ENCODE results near the gene WWOX.
"Not testable (repeated sequence)": the region's sequence is repeated elsewhere in the genome, so short reads cannot be mapped to it uniquely, and the experiment has no call there.

The WWOX gene

GRCh38 chr16:79011282-79011681, 911.8 kb downstream of the WWOX start:
- DNase-seq = no peak

GRCh38 chr16:79012671-79013434, 913.4 kb downstream of the WWOX start:
- DNase-seq = no peak

GRCh38 chr16:79013930-79014660, 914.6 kb downstream of the WWOX start:
- no peak for DNase-seq

GRCh38 chr16:79018650-79019429, 919.4 kb downstream of the WWOX start:
- no peak for DNase-seq

- DNase-seq = no peak
Measured at GRCh38 chr16:79019431-79019830, 920.0 kb downstream of the WWOX start.

GRCh38 chr16:79021991-79022630, 922.7 kb downstream of the WWOX start:
- DNase-seq = no peak

GRCh38 chr16:79026117-79026516, 926.7 kb downstream of the WWOX start:
- DNase-seq = no peak

GRCh38 chr16:79036541-79036940, 937.1 kb downstream of the WWOX start:
- DNase-seq = no peak

GRCh38 chr16:79037521-79038373, 938.3 kb downstream of the WWOX start:
- no peak for DNase-seq

- no peak for DNase-seq
Measured at GRCh38 chr16:79041206-79041605, 941.8 kb downstream of the WWOX start.

- DNase-seq = no peak
Measured at GRCh38 chr16:79042141-79042540, 942.7 kb downstream of the WWOX start.

GRCh38 chr16:79042886-79043285, 943.4 kb downstream of the WWOX start:
- no peak for DNase-seq

- DNase-seq = no peak
Measured at GRCh38 chr16:79045191-79045590, 945.7 kb downstream of the WWOX start.

GRCh38 chr16:79047337-79047736, 947.9 kb downstream of the WWOX start:
- no peak for DNase-seq

- DNase-seq = no peak
Measured at GRCh38 chr16:79049040-79049439, 949.6 kb downstream of the WWOX start.

- no peak for DNase-seq
Measured at GRCh38 chr16:79050063-79050462, 950.6 kb downstream of the WWOX start.

GRCh38 chr16:79051313-79051712, 951.9 kb downstream of the WWOX start:
- DNase-seq = no peak

GRCh38 chr16:79052198-79052597, 952.7 kb downstream of the WWOX start:
- DNase-seq = not testable (repeated sequence)

GRCh38 chr16:79053577-79053976, 954.1 kb downstream of the WWOX start:
- no peak for DNase-seq

GRCh38 chr16:79054211-79054984, 954.9 kb downstream of the WWOX start:
- no peak for DNase-seq

Data from effector CD4-positive, alpha-beta T cell (primary cell).